Measurements from ENCODE around the gene SCARF2.

DNA sequence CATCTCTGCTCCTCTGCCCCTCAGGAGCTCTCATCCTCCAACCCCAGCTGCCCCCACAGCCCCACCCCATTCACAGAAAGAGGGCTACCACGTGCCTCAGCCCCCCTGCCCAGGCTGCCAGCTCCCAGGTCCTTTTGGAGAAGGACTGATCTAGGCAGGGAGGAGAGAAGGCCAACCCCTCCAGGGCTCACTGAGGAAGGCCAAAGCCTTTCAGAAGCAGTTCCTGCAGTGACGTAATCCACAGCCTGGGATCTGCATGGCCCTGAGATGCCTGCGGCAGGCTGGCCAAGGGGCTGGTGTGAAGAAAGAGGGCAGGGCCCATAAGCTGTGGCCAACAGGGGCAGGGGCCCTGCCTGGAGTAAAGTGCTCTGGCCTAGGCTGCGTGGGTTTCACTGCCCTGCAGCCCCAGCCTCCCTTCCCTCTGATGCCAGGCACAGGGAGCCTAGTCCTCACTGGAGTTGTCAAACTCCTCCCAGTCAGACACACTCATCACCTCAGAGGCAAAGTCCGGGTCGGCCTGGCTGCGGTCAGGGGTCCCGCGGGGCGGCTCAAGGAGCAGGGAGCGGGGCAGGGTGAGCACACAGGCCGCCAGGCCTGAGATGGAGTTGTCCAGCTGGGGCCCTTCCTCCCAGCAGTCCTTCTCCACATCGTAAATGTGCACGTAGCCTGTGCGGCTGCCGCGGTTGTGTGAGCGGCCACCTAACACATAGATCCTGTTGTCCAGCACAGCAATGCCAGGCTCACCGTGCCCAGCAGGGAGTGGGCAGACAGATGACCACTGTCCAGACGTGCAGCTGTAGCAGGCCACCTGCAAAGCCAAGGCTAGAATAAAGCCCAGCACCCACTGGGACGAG is 4.2 kb upstream of the SCARF2 start:
- TF ChIP-seq, protein P1, sequence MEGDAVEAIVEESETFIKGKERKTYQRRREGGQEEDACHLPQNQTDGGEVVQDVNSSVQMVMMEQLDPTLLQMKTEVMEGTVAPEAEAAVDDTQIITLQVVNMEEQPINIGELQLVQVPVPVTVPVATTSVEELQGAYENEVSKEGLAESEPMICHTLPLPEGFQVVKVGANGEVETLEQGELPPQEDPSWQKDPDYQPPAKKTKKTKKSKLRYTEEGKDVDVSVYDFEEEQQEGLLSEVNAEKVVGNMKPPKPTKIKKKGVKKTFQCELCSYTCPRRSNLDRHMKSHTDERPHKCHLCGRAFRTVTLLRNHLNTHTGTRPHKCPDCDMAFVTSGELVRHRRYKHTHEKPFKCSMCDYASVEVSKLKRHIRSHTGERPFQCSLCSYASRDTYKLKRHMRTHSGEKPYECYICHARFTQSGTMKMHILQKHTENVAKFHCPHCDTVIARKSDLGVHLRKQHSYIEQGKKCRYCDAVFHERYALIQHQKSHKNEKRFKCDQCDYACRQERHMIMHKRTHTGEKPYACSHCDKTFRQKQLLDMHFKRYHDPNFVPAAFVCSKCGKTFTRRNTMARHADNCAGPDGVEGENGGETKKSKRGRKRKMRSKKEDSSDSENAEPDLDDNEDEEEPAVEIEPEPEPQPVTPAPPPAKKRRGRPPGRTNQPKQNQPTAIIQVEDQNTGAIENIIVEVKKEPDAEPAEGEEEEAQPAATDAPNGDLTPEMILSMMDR (conservative IDR thresholded peaks at IDR 0.05; ENCODE audit: low read depth, low read length), result no peak
- TF ChIP-seq EZH2 (IDR thresholded peaks at IDR 0.05; ENCODE audit: borderline replicate concordance, low read depth, low read length, poor library complexity, severe bottlenecking), result no peak
